Kidney (tissue), 14 donors: Measurements from ENCODE around the gene OTOF. TPM values are rescaled to one million over a fixed set of nuclear protein-coding genes. Genes with fewer than 3 reads are reported as not detected.
A peak's percentile ranks its signal among the peaks of the same experiment; 100 is the strongest.

Experiments
- DNase-seq, 5 donors: peaks; one replicate each; pipeline ENCODE4 v3.0.0-alpha.2; 2013 to 2020
- FAIRE-seq: peaks from 2 replicates; lab custom pipeline; 2012; peaks lifted over from hg19 to GRCh38; lab: Jason Lieb, UNC
- H3K27ac ChIP-seq, 2 donors: one replicate each; pipeline ENCODE4 v1.7.0; 2013; ENCODE audit warnings: low read depth in 2 of 2, low read length in 2 of 2, inconsistent platforms in 1 of 2
- H3K27me3 ChIP-seq: one replicate; pipeline ENCODE4 v1.7.1; 2013; ENCODE audit warnings: low read length, inconsistent platforms; ENCODE audit not compliant: control insufficient read depth, insufficient read depth
- H3K36me3 ChIP-seq, 3 donors: one replicate each; pipeline versions ENCODE4 v1.7.0 to v1.7.1; 2013; ENCODE audit warnings: low read length in 3 of 3, control low read depth in 1 of 3, inconsistent platforms in 1 of 3; ENCODE audit not compliant: insufficient read depth in 3 of 3, control insufficient read depth in 2 of 3
- H3K4me1 ChIP-seq, 3 donors: one replicate each; pipeline versions ENCODE4 v1.7.0 to v1.7.1; 2013; ENCODE audit warnings: low read length in 3 of 3, inconsistent platforms in 1 of 3, low read depth in 1 of 3; ENCODE audit not compliant: control insufficient read depth in 2 of 3, insufficient read depth in 2 of 3
- H3K4me3 ChIP-seq, 3 donors: one replicate each; pipeline versions ENCODE4 v1.7.0 to v1.8.1; 2013; ENCODE audit warnings: low read length in 3 of 3, control low read depth in 1 of 3, inconsistent platforms in 1 of 3
- H3K9ac ChIP-seq, 3 donors: one replicate each; pipeline versions ENCODE4 v1.7.0 to v1.7.1; 2013; ENCODE audit warnings: low read length in 3 of 3, control low read depth in 1 of 3, inconsistent platforms in 1 of 3
- H3K9me3 ChIP-seq, 3 donors: one replicate each; pipeline versions ENCODE4 v1.7.0 to v1.7.1; 2013; ENCODE audit warnings: low read length in 3 of 3, control low read depth in 1 of 3, inconsistent platforms in 1 of 3; ENCODE audit not compliant: control insufficient read depth in 2 of 3, insufficient read depth in 1 of 3
- CTCF ChIP-seq: IDR thresholded peaks from 3 replicates; pipeline ENCODE4 v1.5.1; 2012; ENCODE audit warnings: mild to moderate bottlenecking, moderate library complexity, borderline replicate concordance; ENCODE audit not compliant: insufficient read depth; ENCODE audit errors: extremely low read depth
- intact Hi-C: fragments of 100-400 bp; cut with DNase I; formaldehyde crosslinking; loops from one replicate; pipeline ENCODE4 v1.11.1; 2022
- polyA plus RNA-seq: library from polyadenylated mRNA; stranded (reverse); fragments of 350-450 nt; fragmentation: Illumina TruSeq; extraction: RNeasy Lipid Tissue Mini Kit (QIAGEN cat#74804); gene quantifications from one replicate; pipeline ENCODE4 v1.2.3, GENCODE V29; 2014; ENCODE audit warnings: low read depth, low replicate concordance; ENCODE audit not compliant: insufficient read depth
- total RNA-seq: library from RNA; stranded (reverse); fragmentation: NEBNext Ultra II Directional; extraction: Animal tissue kit (Norgen Biotek cat#: 25700); gene quantifications from one replicate; pipeline ENCODE4 v1.2.1, GENCODE V29; 2021
- donor health status: control.
- donor health status: control.
- donor health status: control.
- donor health status: control.
- donor health status: control.
- donor health status: DM: yes; HTN: yes; CAD: no.
- donor health status: Normal renal cell carcinoma (clear cell type).

The OTOF gene
- total and polyA plus RNA-seq, 2 donors from 2014 or later: 0.16 TPM; not detected in 1

DNA sequence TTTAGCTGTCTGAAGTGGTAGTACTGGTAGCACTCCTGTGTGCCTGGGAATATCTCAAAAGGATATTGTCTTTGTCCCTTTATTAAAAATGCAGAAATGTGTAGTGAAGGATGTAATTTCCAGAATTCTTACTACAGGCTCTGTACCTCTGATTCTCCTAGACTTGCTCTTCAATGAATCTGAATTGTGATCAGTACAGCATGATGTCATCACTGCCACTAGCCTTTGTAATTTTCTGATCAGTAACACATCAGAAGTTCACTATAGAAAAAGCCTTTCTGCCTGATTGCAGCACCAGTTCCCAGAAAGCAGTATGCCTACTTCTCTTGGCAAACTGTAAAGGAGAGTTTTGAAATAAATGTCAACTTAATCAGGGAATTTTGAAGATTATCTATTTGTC is 29.2 kb upstream of the OTOF start:
- Histone ChIP-seq H3K4me1 (peaks cover 0 to 5% (median 0%) of the 10 kb centered on the region in 3 donors), H3K9ac (no peak overlapping the region), H3K27ac (no peak overlapping the region), H3K4me3 (no peak overlapping the region), H3K9me3 (no peaks in the 10 kb centered on the region), H3K27me3 (no peaks in the 10 kb centered on the region), H3K36me3 (no peaks in the 10 kb centered on the region)
- no peak for TF ChIP-seq CTCF
- FAIRE-seq (no peak), DNase-seq (no peak)
- intact Hi-C loops: no loop called here

DNA sequence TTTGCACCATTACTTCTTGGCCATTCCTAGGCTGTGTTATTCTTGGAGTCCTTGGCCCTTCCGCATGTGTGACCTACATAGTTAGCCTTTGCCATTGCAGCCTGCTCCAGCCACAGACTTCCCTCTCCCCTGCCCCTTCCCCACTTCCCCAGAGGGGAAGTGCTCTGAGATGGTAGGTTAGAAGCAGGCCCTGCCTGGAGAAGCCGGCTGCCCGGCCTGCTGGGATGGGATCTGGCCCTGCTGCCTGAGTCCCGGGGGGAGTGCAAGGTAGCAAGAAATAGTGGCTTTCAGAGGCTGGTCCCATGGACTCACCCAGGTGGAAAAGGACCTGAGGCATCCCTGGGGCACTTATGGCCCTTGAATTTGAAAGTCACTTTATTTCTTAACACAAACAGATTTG is 28.4 kb upstream of the OTOF start:
- H3K27me3 ChIP-seq: no peaks in the 10 kb centered on the region
- H3K9ac ChIP-seq: no peak overlapping the region
- H3K27ac ChIP-seq: no peak overlapping the region
- H3K4me1 ChIP-seq: peaks cover 0 to 5% (median 0%) of the 10 kb centered on the region in 3 donors
- no peak overlapping the region for H3K4me3 ChIP-seq
- DNase-seq (peak in 3 of 5 donors; percentile 21 to 59 (median 45)), FAIRE-seq (no peak)
- intact Hi-C loops: no loop called here
- H3K9me3 ChIP-seq: no peaks in the 10 kb centered on the region
- no peaks in the 10 kb centered on the region for H3K36me3 ChIP-seq
- no peak for TF ChIP-seq CTCF

DNA sequence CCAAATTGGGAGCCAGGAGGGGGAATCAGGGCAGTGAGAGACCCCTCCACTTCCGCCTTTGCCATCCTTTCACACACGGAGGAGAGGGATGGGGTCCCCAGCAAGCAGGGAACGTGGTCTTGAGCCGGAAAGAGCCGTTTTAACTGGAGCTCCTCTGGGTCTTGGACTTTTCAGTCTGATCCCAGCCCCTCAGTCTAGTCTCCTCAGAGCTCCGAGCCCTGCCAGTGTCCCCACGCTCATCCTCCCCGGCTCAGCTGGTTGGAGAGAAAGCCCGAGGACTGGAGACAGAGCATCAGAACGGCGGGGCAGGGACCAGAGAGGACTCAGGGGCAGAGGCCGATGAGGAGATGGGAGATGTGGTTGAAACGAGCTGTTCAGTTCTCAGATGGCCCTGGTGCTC is 26.1 kb upstream of the OTOF start:
- peaks cover 0 to 5% (median 0%) of the 10 kb centered on the region in 3 donors for H3K4me1 ChIP-seq
- no peak for FAIRE-seq
- H3K9me3 ChIP-seq: no peaks in the 10 kb centered on the region
- peak in 1 of 5 donors; percentile 59 for DNase-seq
- H3K27ac ChIP-seq: no peak overlapping the region
- peak overlapping the region in 1 of 3 donors; percentile 35 for H3K9ac ChIP-seq
- no peak for TF ChIP-seq CTCF
- intact Hi-C loops: no loop called here
- no peaks in the 10 kb centered on the region for H3K36me3 ChIP-seq
- no peaks in the 10 kb centered on the region for H3K27me3 ChIP-seq
- peak overlapping the region in 1 of 3 donors; percentile 55 for H3K4me3 ChIP-seq
